Thymus (tissue), 2 donors: ENCODE data around the gene TTL. TPM values are rescaled to one million over a fixed set of nuclear protein-coding genes. Genes with fewer than 3 reads are reported as not detected.

Experiments
- polyA plus RNA-seq: library from polyadenylated mRNA; stranded (reverse); fragments of 200-250 nt; gene quantifications from one replicate; pipeline ENCODE4 v1.2.3, GENCODE V29; 2013
- total RNA-seq: library from RNA; stranded (reverse); fragments of 120-200 nt; gene quantifications from one replicate; pipeline ENCODE4 v1.2.4, GENCODE V29; 2013
- donor health status: healthy.

Gene TTL
- total and polyA plus RNA-seq, 2 donors: 13.5 to 18.7 TPM

Other genes starting within 250 kb of the TTL start
- gene ZC3H8, start 227.1 kb upstream of the TTL start, total RNA-seq: 15.6 TPM
- 13.5 TPM for gene ZC3H8, start 227.1 kb upstream of the TTL start, polyA plus RNA-seq
- gene ZC3H6, start 206.6 kb upstream of the TTL start, total RNA-seq: 9.3 TPM
- 6.0 TPM for gene ZC3H6, start 206.6 kb upstream of the TTL start, polyA plus RNA-seq
- 5.6 TPM for gene RGPD8, start 48.5 kb upstream of the TTL start, total RNA-seq
- gene RGPD8, start 48.5 kb upstream of the TTL start, polyA plus RNA-seq: 1.8 TPM
- 13.0 TPM for gene POLR1B, start 60.3 kb downstream of the TTL start, total RNA-seq
- 8.2 TPM for gene POLR1B, start 60.3 kb downstream of the TTL start, polyA plus RNA-seq
- gene CHCHD5, start 102.5 kb downstream of the TTL start, total RNA-seq: 24.6 TPM
- 37.2 TPM for gene CHCHD5, start 102.5 kb downstream of the TTL start, polyA plus RNA-seq
- 27.2 TPM for gene SLC20A1, start 163.8 kb downstream of the TTL start, total RNA-seq
- gene SLC20A1, start 163.8 kb downstream of the TTL start, polyA plus RNA-seq: 47.0 TPM
- 0.85 TPM for gene NT5DC4, start 238.9 kb downstream of the TTL start, total RNA-seq
- gene NT5DC4, start 238.9 kb downstream of the TTL start, polyA plus RNA-seq: 0.25 TPM